Measurements from ENCODE around the gene FRMD5.

Gene FRMD5

DNA sequence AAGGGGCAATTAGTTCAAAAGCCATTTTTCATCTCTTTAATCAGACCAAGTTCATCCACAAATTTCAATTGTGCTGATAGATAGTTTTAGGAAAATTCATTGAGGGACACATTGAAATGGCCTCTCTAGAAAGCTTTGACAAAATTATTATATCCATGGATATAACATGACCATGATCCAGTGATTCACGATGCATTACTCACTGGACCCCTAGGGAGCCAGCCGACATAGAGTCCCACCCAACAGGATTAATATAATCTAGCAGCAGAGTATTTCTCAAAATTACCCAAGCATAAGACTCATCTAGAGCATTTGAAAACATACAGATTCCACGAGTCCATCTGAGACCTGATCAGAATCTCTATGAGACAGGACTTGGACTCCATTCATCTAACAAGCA lies 100.3 kb downstream of the FRMD5 start:
- peaks cover 10% of the 10 kb centered on the region for H3K27me3 Mint-ChIP-seq (ENCODE audit: low read depth)
- H3K4me3 Mint-ChIP-seq = no peak overlapping the region
- H3K4me1 Mint-ChIP-seq (ENCODE audit: low read depth) = no peaks in the 10 kb centered on the region
- H3K9me3 Mint-ChIP-seq = no peaks in the 10 kb centered on the region
- no peaks in the 10 kb centered on the region for H3K36me3 Mint-ChIP-seq (ENCODE audit: low read depth)
- no peak overlapping the region for H3K27ac Mint-ChIP-seq

- Mint-ChIP-seq H3K36me3 (ENCODE audit: low read depth) (no peaks in the 10 kb centered on the region), H3K27me3 (ENCODE audit: low read depth) (peaks cover 10% of the 10 kb centered on the region), H3K27ac (no peak overlapping the region), H3K9me3 (no peaks in the 10 kb centered on the region), H3K4me3 (no peak overlapping the region), H3K4me1 (ENCODE audit: low read depth) (no peaks in the 10 kb centered on the region)
Observed at GRCh38 chr15:44093836-44094235, 101.2 kb downstream of the FRMD5 start.

GRCh38 chr15:44092221-44092620 lies 102.8 kb downstream of the FRMD5 start:
- H3K4me3 Mint-ChIP-seq = no peak overlapping the region
- H3K36me3 Mint-ChIP-seq (ENCODE audit: low read depth) = no peaks in the 10 kb centered on the region
- H3K27me3 Mint-ChIP-seq (ENCODE audit: low read depth) = peaks cover 10% of the 10 kb centered on the region
- no peak overlapping the region for H3K27ac Mint-ChIP-seq
- H3K9me3 Mint-ChIP-seq = no peaks in the 10 kb centered on the region
- H3K4me1 Mint-ChIP-seq (ENCODE audit: low read depth) = no peaks in the 10 kb centered on the region

DNA sequence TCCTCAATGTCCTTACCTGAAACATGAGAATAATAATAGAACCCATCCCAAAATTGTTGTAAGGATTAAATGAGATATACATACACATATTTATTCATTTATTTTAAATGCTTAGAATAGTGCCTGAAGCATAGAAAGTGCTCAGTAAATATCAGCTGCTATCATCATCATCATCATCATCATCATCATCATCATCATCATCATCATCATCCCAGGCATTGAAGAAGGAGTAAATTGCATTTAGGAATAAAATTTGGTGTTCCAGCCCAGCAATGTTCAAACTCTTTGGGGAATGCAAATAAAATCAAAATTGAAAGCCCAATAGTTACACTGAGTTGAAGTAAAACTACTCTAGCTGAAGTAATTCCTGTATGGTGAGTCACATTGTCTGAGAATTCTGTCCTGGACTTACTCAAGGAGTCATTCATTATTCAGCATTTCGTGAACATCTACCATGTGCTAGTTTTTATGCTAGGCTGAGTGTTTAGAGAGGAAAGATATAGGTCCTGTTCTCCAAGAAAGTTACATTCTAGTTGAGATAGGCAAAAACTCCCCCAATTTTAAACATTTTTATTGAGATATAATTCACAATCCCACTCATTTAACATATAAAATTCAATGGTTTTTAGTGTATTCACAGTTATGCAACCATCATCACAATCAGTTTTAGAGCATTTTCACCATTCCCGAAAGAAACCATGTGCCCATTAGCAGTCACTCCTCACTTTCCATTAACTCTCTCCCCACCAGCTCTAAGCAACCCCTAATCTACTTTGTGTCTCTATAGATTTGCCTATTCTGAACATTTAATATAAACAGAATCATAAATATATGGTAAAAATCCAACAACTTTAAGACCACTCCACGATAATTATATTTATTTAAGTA lies 107.2 kb downstream of the FRMD5 start:
- Mint-ChIP-seq H3K27me3 (ENCODE audit: low read depth) (peaks cover 13% of the 10 kb centered on the region), H3K4me1 (ENCODE audit: low read depth) (no peaks in the 10 kb centered on the region), H3K27ac (no peak overlapping the region), H3K4me3 (no peak overlapping the region), H3K36me3 (ENCODE audit: low read depth) (no peaks in the 10 kb centered on the region), H3K9me3 (no peaks in the 10 kb centered on the region)

GRCh38 chr15:44084770-44085169 lies 110.3 kb downstream of the FRMD5 start:
- Mint-ChIP-seq H3K4me3 (no peak overlapping the region), H3K4me1 (ENCODE audit: low read depth) (no peaks in the 10 kb centered on the region), H3K36me3 (ENCODE audit: low read depth) (no peaks in the 10 kb centered on the region), H3K27ac (no peak overlapping the region), H3K9me3 (no peaks in the 10 kb centered on the region), H3K27me3 (ENCODE audit: low read depth) (peaks cover 20% of the 10 kb centered on the region)

- H3K27ac Mint-ChIP-seq = no peak overlapping the region
- no peaks in the 10 kb centered on the region for H3K4me1 Mint-ChIP-seq (ENCODE audit: low read depth)
- no peak overlapping the region for H3K4me3 Mint-ChIP-seq
- H3K36me3 Mint-ChIP-seq (ENCODE audit: low read depth) = no peaks in the 10 kb centered on the region
- H3K27me3 Mint-ChIP-seq (ENCODE audit: low read depth) = peaks cover 26% of the 10 kb centered on the region
- H3K9me3 Mint-ChIP-seq = no peaks in the 10 kb centered on the region
Observed at GRCh38 chr15:44084171-44084570, 110.9 kb downstream of the FRMD5 start.

- Mint-ChIP-seq H3K27ac (no peak overlapping the region), H3K4me1 (ENCODE audit: low read depth) (no peaks in the 10 kb centered on the region), H3K9me3 (no peaks in the 10 kb centered on the region), H3K4me3 (no peak overlapping the region), H3K27me3 (ENCODE audit: low read depth) (peaks cover 33% of the 10 kb centered on the region), H3K36me3 (ENCODE audit: low read depth) (no peaks in the 10 kb centered on the region)
Observed at GRCh38 chr15:44082558-44083157, 112.4 kb downstream of the FRMD5 start.

- H3K4me1 Mint-ChIP-seq (ENCODE audit: low read depth) = no peaks in the 10 kb centered on the region
Observed at GRCh38 chr15:44081026-44082013, 113.8 kb downstream of the FRMD5 start.

DNA sequence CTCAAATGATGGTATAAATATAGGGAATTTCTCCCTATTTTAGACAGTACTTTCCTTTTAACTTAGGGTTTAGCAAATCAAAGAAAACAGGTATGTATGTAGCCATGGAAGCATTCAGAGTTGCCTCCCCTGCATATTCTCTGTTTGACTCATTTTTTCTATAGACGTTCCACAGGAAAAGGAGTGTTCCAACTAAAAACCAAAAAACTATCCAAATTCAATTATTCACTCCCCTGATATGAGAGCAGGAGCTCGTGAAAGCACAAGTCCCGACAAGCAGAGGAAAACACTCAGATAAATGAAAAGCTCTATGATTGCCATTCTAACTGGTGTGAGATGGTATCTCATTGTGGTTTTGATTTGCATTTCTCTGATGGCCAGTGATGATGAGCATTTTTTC lies 119.5 kb downstream of the FRMD5 start:
- no peak overlapping the region for H3K27ac Mint-ChIP-seq
- H3K4me3 Mint-ChIP-seq = no peak overlapping the region
- H3K4me1 Mint-ChIP-seq (ENCODE audit: low read depth) = no peaks in the 10 kb centered on the region
- H3K9me3 Mint-ChIP-seq = no peaks in the 10 kb centered on the region
- H3K36me3 Mint-ChIP-seq (ENCODE audit: low read depth) = no peaks in the 10 kb centered on the region
- peaks cover 29% of the 10 kb centered on the region for H3K27me3 Mint-ChIP-seq (ENCODE audit: low read depth)

More at GRCh38 chr15:44081026-44082013, 113.8 kb downstream of the FRMD5 start:
- Mint-ChIP-seq H3K27me3 (ENCODE audit: low read depth) (peaks cover 33% of the 10 kb centered on the region), H3K4me3 (no peak overlapping the region), H3K36me3 (ENCODE audit: low read depth) (no peaks in the 10 kb centered on the region), H3K27ac (no peak overlapping the region), H3K9me3 (no peaks in the 10 kb centered on the region)

- no peaks in the 10 kb centered on the region for H3K36me3 Mint-ChIP-seq (ENCODE audit: low read depth)
- H3K27ac Mint-ChIP-seq = no peak overlapping the region
- peaks cover 39% of the 10 kb centered on the region for H3K27me3 Mint-ChIP-seq (ENCODE audit: low read depth)
- H3K4me1 Mint-ChIP-seq (ENCODE audit: low read depth) = peaks cover 2% of the 10 kb centered on the region
- H3K4me3 Mint-ChIP-seq = no peak overlapping the region
- no peaks in the 10 kb centered on the region for H3K9me3 Mint-ChIP-seq
Observed at GRCh38 chr15:44069489-44069888, 125.6 kb downstream of the FRMD5 start.

DNA sequence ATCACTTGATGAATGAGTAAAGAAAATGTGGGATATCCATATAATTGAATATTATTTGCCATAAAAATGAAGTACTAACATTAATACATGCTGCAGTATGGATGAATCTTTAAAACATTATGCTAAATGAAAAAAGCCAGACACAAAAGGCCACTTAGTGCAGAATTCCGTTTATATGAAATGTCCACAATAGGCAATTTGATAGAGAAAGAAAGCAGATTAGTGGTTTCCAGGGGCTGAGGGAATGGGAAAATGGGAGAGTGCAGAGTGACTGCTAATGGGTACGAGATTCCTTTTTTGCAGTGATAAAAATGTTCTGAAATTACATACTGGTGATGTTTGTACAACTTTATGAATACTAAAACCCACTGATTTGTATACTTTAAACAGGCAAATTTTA lies 126.7 kb downstream of the FRMD5 start:
- H3K36me3 Mint-ChIP-seq (ENCODE audit: low read depth) = no peaks in the 10 kb centered on the region
- H3K9me3 Mint-ChIP-seq = no peaks in the 10 kb centered on the region
- H3K4me1 Mint-ChIP-seq (ENCODE audit: low read depth) = peaks cover 2% of the 10 kb centered on the region
- no peak overlapping the region for H3K27ac Mint-ChIP-seq
- peaks cover 39% of the 10 kb centered on the region for H3K27me3 Mint-ChIP-seq (ENCODE audit: low read depth)
- H3K4me3 Mint-ChIP-seq = no peak overlapping the region

DNA sequence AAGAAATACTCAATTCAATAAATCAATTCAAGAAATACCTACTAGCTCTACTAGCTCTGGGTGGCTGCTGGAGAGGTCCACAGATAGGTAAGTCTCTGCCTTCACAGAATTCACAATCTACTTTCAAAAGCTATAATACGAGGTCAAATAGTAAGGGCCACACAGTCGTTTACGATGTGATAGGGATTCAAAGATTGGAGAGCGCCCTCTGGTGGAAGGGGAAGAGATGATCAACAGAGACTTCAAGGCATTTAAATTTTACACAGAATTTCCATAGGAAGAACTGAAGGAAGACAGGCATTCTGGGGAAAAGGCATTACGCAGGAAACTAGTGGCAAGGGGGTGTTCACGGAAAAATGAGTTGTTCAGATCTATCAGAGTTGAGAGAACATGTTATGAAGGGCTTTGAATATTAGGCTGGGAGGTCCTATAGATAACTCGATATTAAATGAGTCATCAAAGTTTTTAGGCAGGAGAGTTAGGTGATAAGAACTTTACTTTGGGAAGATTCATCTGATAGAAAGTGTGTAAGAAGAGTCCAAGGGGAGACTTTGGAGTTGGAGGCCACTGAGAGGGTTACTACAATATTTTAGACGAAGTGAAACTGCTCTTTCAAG lies 128.8 kb downstream of the FRMD5 start:
- Mint-ChIP-seq H3K27ac (no peak overlapping the region), H3K36me3 (ENCODE audit: low read depth) (no peaks in the 10 kb centered on the region), H3K27me3 (ENCODE audit: low read depth) (peaks cover 37% of the 10 kb centered on the region), H3K9me3 (no peaks in the 10 kb centered on the region), H3K4me3 (no peak overlapping the region), H3K4me1 (ENCODE audit: low read depth) (peaks cover 2% of the 10 kb centered on the region)

DNA sequence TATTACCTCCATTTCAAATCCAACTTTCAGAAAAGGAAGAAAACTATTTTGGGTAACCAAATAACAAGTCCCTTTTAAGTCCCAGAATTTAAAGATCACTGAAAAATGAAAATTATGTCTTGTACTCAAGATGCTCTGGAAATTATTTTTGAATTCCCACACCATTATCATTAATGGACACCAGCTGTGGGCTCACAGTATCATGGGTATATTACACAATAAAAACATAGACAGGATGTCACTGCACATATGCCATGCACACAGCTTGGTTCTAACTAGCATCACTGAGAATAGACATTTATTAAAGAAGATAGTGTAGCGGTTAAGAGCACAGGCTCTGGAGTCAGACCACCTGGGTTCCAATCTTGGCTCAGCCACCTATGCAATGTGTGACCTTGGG lies 130.4 kb downstream of the FRMD5 start:
- Mint-ChIP-seq H3K36me3 (ENCODE audit: low read depth) (no peaks in the 10 kb centered on the region), H3K27me3 (ENCODE audit: low read depth) (peaks cover 36% of the 10 kb centered on the region), H3K27ac (no peak overlapping the region), H3K9me3 (no peaks in the 10 kb centered on the region), H3K4me1 (ENCODE audit: low read depth) (peaks cover 2% of the 10 kb centered on the region), H3K4me3 (no peak overlapping the region)

DNA sequence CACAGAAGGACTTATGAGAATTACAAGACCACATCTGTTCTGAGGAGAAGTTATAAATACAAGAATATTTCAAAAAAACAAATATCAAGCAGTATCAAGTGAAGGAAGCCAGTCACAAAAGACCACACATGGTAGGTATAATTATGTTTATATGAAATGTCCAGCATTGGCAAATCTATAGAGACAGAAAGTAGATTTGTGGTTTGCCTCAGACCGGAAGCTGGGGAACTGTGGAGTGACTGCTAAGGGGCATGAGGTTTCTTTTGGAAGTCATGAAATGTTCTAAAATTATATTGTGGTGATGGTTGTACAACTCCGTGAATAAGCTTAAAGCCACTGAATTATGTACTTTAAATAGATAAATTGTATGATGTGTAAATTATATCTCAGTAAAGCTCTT lies 136.9 kb downstream of the FRMD5 start:
- no peak overlapping the region for H3K4me3 Mint-ChIP-seq
- no peaks in the 10 kb centered on the region for H3K9me3 Mint-ChIP-seq
- no peak overlapping the region for H3K27ac Mint-ChIP-seq
- peaks cover 37% of the 10 kb centered on the region for H3K27me3 Mint-ChIP-seq (ENCODE audit: low read depth)
- no peaks in the 10 kb centered on the region for H3K4me1 Mint-ChIP-seq (ENCODE audit: low read depth)
- no peaks in the 10 kb centered on the region for H3K36me3 Mint-ChIP-seq (ENCODE audit: low read depth)

Measured in T-helper 1 cell treated with Interleukin-12 subunit alpha and Interleukin-12 subunit beta and Interleukin-4 antibody, amounts not matched to agents 30 μg/mL and 1 μg/mL, for 36 hours (primary cell).